HG03064 (cell line): ENCODE data around the gene SMYD3.
"Not testable (repeated sequence)": the region's sequence is repeated elsewhere in the genome, so short reads cannot be mapped to it uniquely, and the experiment has no call there.

Experiments
- ATAC-seq: cut with Tn5 transposase; IDR thresholded peaks from one replicate; pipeline ENCODE4 v1.9.1; 2021; ENCODE audit warnings: low read depth; ENCODE audit not compliant: unreplicated experiment

The SMYD3 gene

GRCh38 chr1:245945136-245945535 lies 561.9 kb downstream of the SMYD3 start:
- ATAC-seq, result not testable (repeated sequence)

DNA sequence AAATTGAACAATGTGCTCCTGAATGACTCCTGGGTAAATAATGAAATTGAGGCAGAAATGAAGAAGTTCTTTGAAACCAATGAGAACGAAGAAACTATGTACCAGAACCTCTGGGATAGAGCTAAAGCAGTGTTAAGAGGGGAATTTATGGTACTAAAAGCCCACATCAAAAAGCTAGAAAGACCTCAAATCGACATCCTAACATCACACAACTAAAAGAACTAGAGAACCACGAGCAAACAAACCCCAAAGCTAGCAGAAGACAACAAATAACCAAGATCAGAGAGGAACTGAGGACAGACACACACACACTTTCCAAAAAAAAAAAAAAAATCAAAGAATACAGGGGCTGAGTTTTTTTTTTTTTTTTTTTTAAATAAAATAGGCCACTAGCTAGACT lies 564.2 kb downstream of the SMYD3 start:
- no peak for ATAC-seq

DNA sequence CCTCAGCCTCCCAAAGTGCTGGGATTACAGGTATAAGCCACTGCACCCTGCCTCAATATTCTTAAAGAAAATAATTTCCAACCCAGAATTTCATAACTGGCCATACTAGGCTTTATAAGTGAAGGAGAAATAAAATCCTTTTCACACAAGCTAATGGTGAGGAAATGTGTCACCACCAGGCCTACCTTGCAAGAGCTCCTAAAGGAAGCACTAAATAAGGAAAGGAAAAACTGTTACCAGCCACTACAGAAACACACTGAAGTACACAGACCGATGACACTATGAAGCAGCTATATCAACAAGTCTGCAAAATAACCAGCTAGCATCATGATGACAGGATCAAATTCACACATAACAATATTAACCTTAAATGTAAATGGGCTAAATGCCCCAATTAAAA lies 565.3 kb downstream of the SMYD3 start:
- not testable (repeated sequence) for ATAC-seq

DNA sequence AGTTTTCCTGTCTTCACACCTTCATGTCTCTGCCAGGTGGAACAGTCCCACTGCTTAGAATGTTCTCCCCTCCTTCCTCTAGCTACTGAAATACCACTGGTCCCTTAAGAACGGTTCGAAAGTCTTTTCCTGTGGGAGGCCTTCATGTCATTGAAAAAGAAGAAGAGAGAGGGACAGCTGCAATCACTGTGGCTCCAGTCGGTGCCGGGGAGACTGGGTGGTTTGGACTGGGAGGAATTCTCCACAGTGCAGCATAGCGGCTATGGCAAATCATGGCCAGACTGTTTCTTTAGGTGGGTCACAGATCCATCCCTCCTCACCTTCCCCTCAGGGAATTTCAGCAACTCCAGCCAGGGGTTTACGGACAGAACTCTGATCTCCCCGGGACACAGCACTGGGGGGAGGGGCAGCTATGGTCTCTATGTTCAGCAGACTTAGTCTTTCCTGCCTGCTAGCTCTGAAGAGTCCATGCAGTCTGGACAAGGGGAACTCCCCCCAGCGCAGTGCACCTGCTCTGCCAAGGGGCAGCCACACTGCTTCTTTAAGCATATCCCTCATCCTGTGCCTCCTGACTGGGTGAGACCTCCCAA lies 567.2 kb downstream of the SMYD3 start:
- no peak for ATAC-seq

DNA sequence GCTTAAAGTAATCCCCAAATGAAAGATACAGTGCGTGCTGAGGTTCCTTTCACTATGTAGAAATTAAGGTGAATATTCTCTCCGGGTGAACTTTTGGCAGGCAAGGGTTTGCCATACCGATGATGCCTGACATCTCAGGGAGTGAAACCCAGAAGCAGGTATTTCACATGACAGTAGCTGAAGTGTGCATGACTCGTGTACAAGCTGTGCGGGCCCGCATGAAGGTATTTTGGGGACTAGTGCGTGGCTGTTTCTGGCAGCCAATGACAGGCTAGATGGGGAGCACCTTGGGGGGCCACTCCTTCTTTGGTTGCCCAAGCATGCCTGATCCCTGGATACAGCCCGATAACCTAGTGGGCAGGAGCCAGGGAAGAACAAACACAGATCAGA lies 569.0 kb downstream of the SMYD3 start:
- no peak for ATAC-seq

DNA sequence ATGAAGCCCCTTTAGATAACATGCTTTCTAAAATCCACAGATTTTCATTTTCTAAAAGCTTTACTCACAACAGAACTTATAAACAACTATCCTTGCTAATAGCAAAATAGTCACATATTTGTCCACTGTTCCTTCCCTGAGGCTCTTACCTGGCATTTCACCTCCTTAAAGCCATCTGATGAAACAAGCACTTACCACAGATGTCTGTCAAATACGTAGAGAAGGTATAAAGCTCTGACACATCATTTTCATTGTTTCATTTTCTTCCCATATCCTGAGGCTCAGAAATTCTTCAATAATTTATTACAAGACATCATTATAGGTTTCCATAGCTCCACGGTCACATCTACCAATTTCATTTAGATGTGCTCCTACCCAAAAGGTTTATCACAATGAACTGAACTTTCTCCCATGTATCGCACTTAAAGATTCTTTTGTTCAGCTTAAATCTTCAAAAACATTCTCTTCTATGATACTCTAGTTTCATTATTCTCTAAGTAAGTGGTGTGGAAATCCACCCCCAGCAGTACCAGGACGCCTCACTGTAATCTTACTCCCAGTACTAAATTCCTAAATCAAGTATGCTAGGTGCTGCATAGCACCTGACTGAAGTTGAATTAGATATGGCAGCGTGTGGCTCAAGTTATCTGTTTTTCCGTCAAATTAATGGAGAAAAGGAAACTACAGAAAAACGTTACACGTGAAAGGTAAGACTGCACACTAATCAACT lies 569.6 kb downstream of the SMYD3 start:
- no peak for ATAC-seq

GRCh38 chr1:245934409-245934808 lies 572.7 kb downstream of the SMYD3 start:
- ATAC-seq, result no peak

DNA sequence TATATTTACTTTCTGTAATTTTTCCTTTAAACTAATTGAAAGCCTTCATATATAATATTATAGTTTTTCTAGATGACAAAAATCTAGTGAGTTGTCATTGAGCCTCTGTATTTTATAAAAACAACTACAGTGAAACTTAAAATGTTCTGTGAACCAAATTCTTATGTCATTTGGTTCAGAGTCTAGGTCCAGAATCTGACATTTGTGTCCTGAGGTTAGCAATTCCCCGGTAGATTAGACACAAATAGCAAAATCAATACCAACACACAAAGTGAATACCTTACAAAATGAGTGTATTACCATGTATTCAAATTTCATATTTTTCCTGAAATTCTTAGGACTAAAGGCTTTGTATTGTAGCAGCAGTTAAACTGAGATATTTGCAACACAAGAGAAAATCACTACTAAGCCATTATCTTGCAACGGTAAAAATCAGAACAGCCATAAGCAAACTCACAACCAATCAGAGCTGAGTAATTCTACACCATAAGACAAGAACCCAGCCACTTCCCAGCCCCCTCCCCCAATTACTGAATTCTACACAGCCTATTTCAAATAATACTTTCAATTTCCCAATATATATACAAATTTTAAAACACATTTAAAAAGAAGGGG lies 573.5 kb downstream of the SMYD3 start:
- no peak for ATAC-seq

- ATAC-seq, result no peak
Measured at GRCh38 chr1:245932302-245932972, 574.6 kb downstream of the SMYD3 start.

DNA sequence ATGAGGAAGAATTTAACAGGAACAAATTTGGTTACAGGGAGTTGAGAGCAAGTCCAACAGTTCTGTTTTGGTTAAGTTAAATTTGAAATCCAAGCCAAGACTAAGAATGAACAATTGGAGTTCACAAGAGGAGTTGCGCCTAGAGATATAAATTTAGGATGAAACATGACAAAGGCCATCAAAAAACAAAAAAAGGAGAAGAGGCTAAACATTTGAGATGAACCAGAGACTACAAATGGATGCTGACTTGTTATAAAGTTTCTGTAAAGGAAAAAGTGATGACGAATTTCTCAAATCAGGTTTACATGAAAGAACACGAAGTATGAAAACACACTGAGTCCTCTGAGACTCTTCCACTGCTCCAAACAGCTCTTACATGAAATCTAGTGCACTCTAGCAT lies 575.6 kb downstream of the SMYD3 start:
- ATAC-seq, result no peak

GRCh38 chr1:245929224-245929623 lies 577.9 kb downstream of the SMYD3 start:
- no peak for ATAC-seq

- ATAC-seq, result no peak
Measured at GRCh38 chr1:245926888-245927287, 580.2 kb downstream of the SMYD3 start.

DNA sequence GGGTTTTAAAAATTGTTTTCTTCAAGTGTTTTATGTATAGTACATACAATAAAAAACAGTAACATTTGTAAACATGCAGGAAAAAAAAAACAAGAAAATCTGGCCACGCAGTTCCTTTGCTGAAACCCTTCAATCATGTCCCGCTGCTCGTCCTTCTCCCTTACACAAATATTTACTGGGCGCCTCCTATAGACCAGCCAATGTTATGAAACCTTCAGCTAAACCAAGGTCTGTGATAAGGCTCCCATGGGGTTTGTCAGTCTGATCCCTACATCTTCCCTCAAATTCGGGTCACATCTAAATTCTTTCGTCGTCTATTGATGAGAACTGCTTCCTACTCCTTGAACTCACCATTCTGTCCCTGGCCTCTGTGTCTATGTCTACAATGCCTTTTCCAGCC lies 583.9 kb downstream of the SMYD3 start:
- no peak for ATAC-seq

DNA sequence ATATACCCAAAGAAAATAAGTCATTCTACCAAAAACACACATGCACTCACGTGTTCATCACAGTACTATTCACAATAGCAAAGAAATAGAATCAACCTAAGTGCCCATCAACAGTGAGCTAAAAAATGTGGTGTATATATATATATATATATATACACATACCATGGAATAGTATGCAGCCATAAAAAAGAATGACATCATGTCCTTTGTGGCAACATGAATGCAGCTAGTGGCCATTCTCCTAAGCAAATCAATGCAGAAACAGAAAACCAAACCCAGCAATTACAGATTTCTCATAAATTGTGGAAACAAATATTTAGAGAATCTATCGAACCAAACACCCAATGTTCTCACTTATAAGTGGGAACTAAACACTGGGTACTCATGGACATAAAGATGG lies 585.7 kb downstream of the SMYD3 start:
- no peak for ATAC-seq

DNA sequence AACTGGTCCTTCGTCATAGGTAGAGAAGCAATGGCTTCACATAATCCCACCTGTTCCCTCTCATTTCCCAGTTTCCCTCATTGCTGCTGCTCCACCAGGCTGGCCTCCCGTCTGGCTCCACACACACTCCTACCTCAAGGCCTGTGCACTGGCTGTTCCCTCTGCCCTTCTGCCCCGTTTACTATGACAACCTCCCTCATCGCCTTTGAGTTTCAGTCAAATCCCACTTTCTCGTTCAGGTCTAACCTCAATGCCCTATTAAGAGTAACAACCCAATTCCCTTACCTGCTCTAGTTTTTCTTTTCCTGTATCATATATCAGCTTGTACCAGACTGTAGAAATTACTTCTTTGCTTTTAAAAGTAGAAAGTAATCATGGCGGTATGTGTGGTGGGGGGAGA lies 589.7 kb downstream of the SMYD3 start:
- ATAC-seq, result no peak

GRCh38 chr1:245915841-245916240 lies 591.2 kb downstream of the SMYD3 start:
- ATAC-seq, result no peak

- ATAC-seq, result no peak
Measured at GRCh38 chr1:245915406-245915805, 591.7 kb downstream of the SMYD3 start.

DNA sequence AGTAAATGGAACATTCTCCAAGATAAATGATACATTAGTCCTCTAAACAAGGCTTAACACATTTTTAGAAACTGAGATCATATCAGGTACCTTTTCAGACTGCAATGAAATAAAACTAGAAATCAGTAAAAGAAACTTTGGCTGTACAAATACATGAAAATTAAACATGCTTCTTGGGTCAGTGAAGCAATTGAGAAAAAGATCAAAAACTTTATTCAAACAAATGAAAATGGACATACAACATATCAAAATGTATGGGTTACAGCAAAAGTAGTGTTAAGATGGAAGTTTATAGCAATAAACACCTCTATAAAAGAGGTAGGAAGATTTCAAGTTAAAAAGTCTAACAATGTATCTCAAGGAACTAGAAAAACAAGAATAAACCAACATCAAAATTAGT lies 598.5 kb downstream of the SMYD3 start:
- no peak for ATAC-seq

DNA sequence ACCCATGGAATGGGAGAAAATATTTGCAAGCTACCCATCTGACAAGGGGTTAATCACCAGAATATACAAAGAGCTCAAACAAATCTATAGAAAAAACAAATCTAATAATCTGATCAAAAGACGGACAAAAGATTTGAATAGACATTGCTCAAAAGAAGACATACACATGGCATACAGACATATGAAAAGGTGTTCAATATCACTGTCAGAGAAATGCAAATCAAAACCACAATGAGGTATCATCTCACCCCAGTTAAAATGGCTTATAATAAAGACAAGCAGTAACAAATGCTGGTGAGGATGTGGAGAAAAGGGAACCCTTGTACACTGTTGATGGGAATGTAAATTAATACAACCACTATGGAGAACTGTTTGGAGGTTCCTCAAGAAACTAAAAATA lies 600.9 kb downstream of the SMYD3 start:
- ATAC-seq, result no peak

DNA sequence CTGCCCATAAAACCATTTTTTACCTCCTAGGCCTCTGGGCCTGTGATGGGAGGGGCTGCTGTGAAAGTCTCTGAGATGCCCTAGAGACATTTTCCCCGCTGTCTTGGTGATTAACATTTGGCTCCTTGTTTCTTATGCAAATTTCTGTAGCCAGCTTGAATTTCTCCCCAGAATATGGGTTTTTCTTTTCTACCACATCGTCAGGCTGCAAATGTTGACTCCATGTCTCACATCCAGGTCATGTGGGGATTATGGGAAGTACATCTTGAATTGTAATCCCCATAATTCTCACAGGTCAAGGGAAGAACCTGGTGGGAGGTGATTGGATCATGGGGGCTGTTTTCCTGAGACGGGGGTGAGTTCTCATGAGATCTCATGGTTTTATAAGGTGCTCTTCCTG lies 603.2 kb downstream of the SMYD3 start:
- ATAC-seq, result no peak

- no peak for ATAC-seq
Measured at GRCh38 chr1:245901565-245901964, 605.5 kb downstream of the SMYD3 start.

DNA sequence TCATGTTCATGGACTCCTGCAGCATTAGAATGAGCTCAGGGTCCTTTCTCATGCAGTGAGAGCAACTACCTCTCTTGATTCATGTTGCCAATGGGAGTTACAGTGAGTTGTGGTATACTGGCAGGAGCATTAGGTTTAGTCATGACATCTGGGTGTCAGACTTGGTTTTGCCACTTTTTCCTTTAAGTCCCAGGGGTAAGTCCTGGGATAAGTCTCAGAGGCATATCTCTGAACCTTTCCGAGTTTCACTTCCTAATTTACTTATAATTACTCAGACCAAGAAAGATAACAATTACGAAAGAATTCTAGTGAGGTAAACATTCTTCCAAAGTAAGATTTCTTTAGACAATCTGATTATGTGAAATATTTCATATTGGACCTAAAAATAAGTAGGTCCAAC lies 606.0 kb downstream of the SMYD3 start:
- no peak for ATAC-seq
